ENCODE results near the gene RXFP3.
"Not testable (repeated sequence)": the region's sequence is repeated elsewhere in the genome, so short reads cannot be mapped to it uniquely, and the experiment has no call there.

Gene RXFP3

DNA sequence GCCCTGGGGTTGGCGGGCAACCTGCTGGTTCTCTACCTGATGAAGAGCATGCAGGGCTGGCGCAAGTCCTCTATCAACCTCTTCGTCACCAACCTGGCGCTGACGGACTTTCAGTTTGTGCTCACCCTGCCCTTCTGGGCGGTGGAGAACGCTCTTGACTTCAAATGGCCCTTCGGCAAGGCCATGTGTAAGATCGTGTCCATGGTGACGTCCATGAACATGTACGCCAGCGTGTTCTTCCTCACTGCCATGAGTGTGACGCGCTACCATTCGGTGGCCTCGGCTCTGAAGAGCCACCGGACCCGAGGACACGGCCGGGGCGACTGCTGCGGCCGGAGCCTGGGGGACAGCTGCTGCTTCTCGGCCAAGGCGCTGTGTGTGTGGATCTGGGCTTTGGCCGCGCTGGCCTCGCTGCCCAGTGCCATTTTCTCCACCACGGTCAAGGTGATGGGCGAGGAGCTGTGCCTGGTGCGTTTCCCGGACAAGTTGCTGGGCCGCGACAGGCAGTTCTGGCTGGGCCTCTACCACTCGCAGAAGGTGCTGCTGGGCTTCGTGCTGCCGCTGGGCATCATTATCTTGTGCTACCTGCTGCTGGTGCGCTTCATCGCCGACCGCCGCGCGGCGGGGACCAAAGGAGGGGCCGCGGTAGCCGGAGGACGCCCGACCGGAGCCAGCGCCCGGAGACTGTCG is 976 bp downstream of the RXFP3 start:
- DNase-seq = no peak

DNA sequence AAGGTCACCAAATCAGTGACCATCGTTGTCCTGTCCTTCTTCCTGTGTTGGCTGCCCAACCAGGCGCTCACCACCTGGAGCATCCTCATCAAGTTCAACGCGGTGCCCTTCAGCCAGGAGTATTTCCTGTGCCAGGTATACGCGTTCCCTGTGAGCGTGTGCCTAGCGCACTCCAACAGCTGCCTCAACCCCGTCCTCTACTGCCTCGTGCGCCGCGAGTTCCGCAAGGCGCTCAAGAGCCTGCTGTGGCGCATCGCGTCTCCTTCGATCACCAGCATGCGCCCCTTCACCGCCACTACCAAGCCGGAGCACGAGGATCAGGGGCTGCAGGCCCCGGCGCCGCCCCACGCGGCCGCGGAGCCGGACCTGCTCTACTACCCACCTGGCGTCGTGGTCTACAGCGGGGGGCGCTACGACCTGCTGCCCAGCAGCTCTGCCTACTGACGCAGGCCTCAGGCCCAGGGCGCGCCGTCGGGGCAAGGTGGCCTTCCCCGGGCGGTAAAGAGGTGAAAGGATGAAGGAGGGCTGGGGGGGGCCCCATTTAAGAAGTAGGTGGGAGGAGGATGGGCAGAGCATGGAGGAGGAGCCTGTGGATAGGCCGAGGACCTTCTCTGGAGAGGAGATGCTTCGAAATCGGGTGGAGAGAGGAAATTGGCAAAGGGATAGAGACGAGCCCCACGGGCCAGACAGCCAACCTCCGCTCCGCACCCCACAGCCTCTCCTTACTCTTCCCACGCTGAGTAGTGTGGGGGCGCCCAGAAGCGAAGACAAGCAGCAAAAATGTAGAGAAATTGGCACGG is 1.7 kb downstream of the RXFP3 start:
- no peak for DNase-seq

DNA sequence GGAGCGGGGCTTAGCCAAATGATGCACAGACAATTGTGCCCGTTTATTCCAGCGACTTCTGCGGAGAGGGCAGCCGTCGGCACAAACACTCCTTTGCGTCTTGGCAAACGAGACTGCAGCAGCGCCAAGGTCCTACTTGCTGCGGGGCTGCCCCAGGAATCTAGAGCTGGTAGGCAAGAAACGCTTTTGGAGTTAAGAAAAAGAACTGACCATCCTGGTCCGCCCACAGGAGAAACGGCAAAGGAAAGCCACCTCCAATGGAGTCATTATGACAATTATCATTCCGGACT is 2.3 kb downstream of the RXFP3 start:
- no peak for DNase-seq

DNA sequence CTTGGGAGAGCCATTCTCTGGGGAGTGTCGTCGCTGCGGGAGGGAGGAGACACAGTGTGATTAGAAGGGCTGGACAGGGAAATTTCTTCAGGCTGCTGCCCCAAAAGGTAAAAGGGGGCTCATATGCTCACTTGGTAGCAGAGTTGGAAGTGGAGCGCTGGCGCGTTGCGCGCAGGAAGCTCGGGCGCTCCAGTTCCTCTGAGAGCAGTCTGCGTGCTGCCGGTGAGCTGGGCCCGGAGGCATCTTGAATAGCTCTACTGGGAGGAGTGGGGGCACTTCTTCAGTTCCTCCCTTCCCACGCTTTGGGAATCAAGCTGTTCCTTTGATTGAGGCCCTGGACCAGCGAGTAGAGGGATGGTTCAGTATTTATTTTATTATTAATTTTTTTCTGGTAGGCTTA is 2.7 kb downstream of the RXFP3 start:
- no peak for DNase-seq

DNA sequence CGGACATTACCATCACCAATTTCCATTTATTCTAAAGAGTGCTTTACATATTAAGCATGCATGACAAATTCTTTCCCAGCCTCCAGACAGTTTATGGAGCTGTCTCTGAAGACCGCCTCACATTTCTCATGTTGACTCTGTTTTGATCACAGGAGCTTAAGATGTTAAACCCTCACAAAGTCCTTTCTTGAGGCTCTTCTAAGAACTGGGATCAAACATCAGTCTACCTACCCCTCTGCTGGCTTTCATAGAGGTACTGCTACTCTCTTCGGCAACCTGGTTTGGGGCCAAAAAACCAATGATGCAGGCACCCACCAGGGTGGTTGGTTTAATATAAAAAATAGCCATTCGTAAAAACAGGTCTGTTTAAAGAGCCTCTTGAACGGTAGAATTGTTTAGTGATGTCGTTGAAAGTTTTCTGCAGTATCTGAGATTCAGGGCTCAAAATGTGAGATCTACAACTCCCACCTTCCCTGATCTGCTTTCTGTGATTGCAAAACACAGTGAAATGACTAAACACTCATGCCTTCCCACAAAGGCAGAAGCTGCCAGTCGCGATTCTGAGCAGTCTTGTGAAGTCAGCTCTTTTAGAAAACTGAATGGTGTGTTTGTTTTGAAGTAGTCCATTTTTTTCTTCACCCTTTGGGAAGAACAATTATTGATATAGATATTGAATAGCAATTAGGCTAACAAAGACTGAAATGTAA is 3.5 kb downstream of the RXFP3 start:
- peak; percentile 9 for DNase-seq

DNA sequence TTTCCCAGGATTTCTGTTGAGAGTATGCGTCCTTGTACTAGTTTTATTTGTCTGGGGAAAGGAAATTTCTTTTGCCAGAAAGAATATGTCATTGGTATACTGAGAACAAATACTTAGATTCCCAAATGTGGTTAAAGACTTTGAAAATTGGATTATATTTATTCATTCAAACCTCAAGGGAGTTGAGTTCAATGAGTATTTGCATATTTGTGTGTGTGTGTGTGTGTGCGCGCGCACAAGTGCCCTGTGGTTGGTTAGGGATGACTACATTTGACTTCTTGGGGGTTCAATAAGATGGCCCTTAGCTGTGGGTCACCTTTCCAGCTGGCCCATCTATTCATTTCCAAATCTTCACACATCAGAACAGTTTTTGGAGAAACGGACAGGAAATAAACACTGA is 4.9 kb downstream of the RXFP3 start:
- no peak for DNase-seq

DNA sequence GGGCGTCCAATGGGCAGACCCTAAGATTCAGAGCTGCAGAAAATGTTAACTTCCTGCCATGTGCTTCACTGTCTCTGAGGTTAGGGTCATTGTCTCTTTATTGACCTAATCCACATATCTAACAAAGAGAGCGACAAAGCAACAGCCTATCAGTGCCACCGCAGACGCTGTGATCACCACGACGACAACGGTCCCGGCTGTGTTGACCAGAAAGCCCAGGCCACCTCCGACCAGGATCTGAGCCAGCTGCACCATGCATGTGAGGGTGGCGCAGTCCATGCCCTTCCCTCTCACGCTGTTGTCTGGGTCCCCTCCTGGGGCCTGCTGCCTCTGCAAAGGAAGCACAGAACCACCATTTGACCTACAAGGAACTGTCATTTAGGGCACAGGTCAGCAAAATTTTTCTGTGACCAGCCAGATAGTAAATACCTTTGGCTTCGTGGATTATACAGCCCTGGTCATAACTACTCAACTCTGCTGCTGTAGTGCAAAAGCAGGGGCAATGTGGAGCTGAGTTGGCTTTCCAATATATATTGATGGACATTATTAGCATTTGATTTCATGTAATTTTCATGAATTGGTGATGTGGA is 8.5 kb downstream of the RXFP3 start:
- no peak for DNase-seq

DNA sequence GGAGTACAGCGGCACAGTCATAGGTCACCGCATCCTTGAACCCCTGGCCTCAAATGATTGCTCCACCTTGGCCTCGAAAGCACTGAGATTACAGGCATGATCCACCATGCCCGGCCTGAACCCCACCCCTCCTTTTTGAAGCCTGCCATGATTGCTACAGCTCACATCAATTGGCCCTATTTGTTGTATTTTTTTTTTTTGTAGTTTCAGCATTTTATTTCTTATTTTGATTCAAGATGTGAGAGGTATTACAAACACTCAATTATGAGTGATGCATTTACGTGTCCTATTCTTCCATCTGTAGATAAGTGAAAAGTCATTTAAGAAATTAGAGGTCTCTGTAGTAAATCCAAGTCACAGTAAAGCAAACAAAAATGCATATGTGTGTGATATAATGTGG is 16.0 kb downstream of the RXFP3 start:
- not testable (repeated sequence) for DNase-seq

DNA sequence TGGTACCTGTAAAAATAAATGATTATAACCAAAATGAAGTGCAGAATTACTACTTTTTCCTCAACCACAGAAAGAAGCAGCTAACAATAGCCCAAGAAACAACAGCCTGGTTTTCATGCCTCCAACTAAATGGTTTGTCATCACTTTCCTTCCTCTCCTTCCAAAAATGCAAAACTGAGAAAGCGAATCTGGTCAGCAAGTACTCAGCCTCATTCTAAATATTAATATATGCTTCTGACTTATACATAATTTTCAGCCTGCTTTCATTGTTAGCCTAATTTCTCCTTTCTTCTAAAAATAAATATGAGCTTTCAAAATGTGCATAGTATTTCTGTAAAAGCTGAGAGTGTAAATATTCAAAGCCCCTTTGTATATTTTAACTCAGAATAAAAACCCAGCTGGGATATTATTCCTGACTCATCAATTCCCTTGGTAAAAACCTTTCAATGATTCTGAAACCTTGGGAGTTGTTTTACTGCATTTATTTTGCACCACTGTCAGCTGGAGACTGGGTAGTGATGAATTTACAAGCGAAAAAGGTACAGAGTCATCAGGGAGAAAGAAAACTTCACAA is 21.5 kb downstream of the RXFP3 start:
- no peak for DNase-seq

DNA sequence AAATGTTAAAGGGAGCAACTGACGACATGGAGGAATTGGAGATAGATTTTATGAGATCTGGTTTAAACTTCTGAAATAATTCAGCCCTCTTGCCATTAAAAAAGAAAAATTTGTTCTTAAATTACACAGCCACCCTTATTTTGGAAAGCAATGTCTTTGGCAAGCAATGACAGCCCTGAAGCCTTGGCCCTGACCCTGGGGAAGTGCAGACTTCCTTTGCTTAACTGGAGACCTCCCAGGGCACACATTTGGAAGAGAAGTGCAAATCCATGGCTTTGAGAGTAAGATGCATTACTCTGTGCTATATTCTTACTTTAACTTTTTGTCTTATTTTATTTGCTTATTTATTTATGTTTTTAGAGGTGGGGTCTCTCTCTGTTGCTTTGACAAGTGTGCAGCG is 22.0 kb downstream of the RXFP3 start:
- no peak for DNase-seq

DNA sequence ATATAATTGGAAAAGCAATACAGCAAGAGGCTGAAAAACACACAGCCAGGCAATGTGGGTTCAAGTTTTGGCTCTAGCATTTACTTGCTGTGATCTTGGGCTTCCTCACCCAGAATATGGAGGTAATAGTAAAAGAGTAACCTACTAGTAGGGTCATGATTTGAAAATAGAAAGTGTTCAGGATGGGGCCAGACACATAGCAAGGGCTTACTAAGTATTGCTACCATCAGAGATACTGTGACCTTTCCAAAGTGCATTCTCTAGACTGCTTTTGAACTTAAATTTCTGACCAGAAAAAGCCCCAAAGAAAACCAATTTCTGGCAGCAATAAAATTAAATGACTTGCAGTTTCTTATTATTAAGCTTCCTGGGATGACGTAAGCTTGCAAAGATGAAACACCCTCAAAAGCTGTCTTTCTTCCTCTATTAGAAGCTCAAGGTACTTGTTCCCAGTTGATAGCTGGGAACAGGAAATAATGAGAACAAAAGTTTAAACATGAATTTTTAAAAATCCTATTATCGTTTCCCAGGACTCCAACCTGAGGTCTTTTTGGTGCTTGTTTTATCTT is 28.0 kb downstream of the RXFP3 start:
- DNase-seq = no peak

DNA sequence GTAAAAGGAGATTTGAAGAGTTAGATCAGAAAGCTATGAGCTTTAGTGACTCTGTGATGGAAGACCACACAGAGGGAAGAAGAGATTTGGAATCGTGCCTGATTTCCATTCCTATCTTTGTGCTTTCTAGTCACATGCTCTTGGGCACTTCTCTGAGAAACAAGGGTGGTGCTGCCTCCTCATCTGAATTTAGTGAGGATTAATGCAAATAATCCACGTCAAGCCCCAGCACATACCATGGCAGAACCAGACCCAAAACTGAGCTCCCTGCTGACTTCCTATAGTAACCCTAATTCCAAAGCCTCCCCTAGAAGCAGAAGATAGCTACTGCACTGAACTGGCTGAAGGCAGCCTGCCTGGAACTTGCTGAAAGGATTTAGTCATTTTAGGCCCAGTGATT is 30.6 kb downstream of the RXFP3 start:
- DNase-seq = no peak

DNA sequence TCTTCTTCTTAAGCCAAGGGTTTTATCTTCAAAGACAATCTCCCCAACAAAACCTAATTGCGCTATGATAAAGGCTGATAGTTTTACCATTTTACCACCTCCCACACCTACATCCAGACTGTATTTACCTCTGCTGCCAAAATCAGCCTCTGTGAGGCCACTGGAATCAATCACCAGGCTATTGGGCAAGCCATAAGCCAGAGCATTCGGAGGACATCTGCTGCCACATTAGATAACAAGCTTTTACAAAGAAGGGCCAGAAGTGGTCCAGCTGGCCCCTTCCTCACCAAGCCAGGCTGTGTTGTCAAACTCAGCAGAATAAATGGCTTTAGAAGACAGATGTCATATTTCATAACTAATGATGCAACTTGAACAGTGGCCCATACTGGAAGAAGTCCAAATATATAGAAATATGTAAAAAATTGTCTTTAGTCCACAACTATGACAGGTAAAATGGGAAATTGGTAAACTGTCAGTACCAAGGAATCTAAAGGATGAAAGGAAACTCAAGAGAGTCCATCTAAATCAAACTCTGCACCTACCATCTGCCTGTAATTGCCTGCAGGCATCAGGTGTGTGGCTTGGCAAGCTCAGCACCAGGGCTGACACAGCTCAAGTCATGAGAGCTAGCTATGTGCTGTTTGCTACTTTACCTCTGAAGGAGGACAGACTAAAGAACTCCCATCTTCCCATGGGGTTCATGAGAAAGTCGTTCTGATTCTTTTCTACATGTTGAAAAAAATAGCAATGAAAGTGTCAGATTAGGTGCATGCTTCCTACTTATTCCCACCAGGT is 32.2 kb downstream of the RXFP3 start:
- DNase-seq = no peak

DNA sequence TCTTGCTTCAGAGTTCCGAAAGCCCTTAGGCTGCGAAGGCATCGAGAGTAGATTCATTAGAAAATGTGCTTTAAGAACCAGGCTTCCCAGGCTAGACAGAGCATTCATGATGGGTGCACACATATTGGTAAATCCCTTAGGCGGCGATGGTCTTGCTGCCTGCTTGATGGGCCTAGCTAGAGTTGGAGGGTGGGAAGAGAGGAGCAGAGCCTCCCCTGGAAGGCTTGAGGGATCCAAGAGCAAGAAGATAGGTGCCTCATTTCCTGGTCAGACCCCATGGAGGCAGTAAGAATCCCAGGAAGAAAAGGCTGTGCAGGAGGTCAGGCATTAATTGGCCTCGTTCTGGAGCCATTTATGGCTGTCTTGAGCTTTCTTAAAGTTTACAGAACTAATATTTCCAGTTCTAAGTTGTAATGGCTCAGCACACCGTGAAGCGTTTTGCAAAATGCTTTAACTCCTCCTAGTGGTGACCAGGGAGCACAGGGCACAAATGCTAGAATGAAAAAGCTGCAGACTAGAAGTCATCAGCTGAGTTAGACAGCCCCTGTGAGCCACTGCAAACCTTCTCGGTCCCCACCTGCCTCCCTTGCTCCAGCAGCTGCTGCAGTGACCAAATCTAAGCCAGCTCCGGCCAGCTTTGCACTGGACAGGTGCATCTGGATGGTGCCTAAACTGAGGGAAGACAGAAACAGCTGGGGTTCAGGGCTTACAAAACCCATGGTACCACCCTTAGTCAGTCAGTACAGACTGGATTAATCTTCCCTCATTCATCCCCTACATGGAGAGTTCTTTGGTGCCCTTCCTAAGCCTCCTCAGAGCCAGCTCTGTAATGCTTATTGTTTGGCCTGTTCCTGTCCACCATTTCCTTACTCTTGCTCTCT is 33.6 kb downstream of the RXFP3 start:
- peak; percentile 59 for DNase-seq

DNA sequence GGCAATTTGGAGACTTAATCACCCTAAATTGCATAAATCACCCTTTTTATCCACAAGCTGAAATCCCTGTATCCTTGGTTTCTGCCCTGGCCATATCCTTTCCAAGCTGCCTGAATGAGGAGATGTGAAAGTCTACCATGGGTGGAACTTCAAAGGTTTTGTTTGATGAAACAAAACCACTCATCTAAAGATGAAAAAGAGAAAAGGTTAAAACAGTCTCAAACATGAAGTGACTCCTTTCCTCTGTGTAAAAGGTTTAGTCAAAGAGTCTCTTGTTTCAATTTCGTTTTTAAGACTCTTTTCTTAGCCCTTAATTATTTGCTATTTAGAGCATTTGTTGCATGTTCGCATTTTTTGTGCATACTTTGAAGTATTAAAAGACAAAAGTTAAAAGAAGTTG is 37.1 kb downstream of the RXFP3 start:
- no peak for DNase-seq

DNA sequence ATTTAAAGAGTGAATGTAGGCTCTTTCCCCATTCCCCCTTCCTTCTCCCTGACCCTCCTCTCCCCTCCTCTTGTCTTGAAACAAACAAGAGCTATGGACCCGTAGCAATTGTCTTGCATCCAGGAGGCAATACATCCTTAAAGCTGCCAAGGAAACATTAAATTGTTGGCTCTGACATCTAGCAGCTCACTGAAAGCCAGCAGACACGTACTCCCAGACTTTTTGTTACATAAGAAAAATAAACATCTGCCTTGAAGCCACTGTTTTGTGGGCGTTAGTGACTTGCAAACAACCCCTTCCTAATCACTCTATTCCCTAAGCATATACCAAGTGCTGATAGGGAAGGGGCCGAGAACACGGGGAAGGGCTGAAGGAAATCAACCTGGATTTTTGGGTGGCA is 39.7 kb downstream of the RXFP3 start:
- no peak for DNase-seq

DNA sequence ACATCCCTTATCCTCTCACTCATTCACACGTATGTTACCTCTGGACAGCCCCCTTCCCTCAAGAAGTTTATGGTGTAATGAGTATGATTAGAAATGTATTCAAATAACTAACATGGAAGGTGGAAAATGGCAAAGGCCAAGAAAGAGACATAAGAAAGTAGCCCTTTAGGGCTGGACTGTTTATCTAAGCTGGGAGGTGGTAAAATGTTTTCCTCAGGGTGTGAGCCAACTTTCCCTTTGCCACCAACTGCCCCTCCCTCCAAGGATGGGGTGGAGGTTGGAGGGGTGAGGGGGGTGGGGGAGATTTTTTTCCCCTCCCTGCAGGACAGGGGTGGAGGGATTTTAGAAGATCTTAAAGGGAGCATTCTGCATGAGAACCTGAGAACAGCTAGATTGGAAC is 40.1 kb downstream of the RXFP3 start:
- no peak for DNase-seq

DNA sequence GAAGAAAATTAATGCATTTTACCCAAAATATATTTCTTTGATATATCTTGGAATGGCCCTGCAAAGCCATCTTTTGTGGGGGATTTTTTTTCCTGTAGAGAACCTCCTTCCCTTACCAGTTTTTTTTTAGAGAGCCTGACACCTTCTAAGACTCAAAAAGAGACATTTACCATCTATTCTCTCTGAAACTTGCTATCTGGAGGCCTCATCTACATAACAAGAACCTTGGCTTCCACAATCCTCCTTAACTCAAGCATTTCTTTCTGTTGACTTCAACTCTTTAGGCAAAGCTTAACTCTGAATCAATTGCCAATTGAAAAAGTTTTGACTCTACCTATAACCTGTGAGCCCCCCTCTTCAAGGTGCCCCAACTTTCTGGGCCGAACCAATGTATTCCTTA is 42.1 kb downstream of the RXFP3 start:
- DNase-seq = no peak

DNA sequence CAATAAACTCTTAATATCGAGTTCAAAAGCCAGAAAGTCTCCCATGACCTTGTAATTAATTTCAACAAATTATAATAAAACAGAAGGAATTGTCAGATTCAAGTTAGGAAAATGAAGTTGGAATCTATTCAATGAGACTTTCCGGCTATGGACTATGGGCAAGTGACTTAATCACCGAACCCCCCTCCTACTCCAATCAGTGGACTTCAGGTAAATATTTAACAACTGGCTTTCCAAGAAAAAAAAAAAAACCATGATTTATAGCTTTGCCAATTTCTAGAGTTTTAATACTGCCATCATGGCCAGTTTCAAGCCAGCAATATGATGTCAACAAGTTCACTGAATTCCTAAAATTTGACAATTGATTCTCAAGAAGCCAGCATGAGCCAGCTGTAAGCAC is 43.8 kb downstream of the RXFP3 start:
- DNase-seq = no peak

DNA sequence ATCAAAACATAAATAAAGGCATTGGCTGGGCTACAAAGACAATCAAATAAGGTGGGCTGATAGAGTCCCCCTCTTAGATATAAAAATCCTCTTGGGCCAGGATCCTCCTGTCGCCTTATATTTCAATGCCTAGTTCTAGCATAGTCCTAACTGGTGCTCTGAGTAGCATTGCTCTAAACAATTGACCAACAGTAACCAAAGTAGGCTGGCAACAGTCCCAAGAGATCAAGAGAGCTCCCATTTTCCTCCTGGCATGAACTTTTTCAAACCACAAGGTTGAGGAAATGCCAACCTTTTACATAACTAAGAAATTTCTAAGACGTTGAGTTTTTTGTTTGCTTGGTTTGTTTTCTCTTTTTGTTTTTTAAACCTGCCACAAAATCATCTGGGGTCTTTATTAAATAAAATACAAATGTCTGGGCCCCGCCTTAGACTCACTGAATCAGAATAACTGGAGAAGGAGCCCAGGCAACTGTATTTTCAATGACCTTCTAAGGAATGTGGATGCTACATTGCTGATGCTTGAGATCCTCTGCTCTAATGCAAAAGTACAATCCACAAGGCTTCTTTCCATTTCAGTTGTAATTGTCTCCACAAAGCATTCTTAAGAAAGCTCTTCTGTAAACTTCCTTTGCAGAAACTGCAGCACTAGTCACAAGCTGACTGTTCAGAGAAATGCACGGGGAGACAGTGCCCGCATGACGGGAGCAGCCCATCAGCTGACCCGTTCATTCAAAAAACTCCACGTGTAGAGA is 45.4 kb downstream of the RXFP3 start:
- DNase-seq = peak; percentile 51

DNA sequence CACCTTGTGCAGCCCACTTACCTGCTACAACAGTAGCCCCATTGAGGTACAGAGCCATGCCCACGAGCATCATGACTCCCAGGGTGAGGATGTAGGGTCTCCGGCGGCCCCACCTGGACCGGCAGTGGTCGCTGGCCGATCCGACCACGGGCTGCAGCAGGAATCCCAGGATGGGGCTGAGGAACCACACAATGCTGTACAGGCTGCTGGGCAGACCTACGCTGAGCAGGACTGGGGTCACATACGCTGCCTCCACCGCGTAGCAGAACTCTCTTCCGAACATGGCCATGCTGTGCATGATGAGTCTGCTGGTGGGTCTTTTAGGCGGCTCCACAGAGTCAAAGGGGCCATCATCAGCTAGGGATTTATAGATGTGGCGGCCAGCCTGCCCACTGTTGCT is 48.0 kb downstream of the RXFP3 start:
- no peak for DNase-seq

Data from EL (cell line).